Aortic smooth muscle cell (primary cell): Measurements from ENCODE around the gene XNDC1N. TPM values are rescaled to one million over a fixed set of nuclear protein-coding genes. Genes with fewer than 3 reads are reported as not detected.

ENCODE experiments used
- total RNA-seq: library from RNA; depleted of rRNA; stranded (reverse); fragments of >200 nt; gene quantifications from 2 replicates; pipeline ENCODE4 v1.2.3, GENCODE V29; 2014

Gene XNDC1N
- 5.5 and 5.7 TPM in 2 replicates for total RNA-seq

GRCh38 chr11:71927820-71928736 is at the start of gene XNDC1N:
Gene XNDC1N (minus strand): TSS chr11:71928594. CDS start chr11:71923353, 5,241 bp downstream.

GRCh38 chr11:71928737-71929443 is 496 bp upstream of the XNDC1N start, which contains the start of gene RNF121:
Gene RNF121 (plus strand): TSS chr11:71929046. CDS start chr11:71929062, 16 bp downstream.

Other genes with a start within 250 kb of the XNDC1N start
- not detected in 2 replicates for gene DEFB108B, start 95.4 kb downstream of the XNDC1N start, total RNA-seq
- gene DEFB131B, start 50.1 kb downstream of the XNDC1N start, total RNA-seq = not detected in 2 replicates
- gene RNF121, start 452 bp upstream of the XNDC1N start, total RNA-seq = 27.7 and 31.6 TPM in 2 replicates
- 1.6 and 2.2 TPM in 2 replicates for gene IL18BP, start 70.3 kb upstream of the XNDC1N start, total RNA-seq
- gene NUMA1, start 151.9 kb upstream of the XNDC1N start, total RNA-seq = 110 and 132 TPM in 2 replicates
- gene LRRC51, start 152.3 kb upstream of the XNDC1N start, total RNA-seq = 7.7 and 9.0 TPM in 2 replicates
- 68.2 and 81.2 TPM in 2 replicates for gene LAMTOR1, start 174.7 kb upstream of the XNDC1N start, total RNA-seq
- gene TOMT, start 177.3 kb upstream of the XNDC1N start, total RNA-seq = not detected in 2 replicates
- gene ANAPC15, start 184.1 kb upstream of the XNDC1N start, total RNA-seq = 40.7 and 47.6 TPM in 2 replicates
- 0.13 and 0.50 TPM in 2 replicates for gene FOLR3, start 207.1 kb upstream of the XNDC1N start, total RNA-seq